ENCODE results near the gene GRHL1.
"Not testable (repeated sequence)": the region's sequence is repeated elsewhere in the genome, so short reads cannot be mapped to it uniquely, and the experiment has no call there.

Gene GRHL1

DNA sequence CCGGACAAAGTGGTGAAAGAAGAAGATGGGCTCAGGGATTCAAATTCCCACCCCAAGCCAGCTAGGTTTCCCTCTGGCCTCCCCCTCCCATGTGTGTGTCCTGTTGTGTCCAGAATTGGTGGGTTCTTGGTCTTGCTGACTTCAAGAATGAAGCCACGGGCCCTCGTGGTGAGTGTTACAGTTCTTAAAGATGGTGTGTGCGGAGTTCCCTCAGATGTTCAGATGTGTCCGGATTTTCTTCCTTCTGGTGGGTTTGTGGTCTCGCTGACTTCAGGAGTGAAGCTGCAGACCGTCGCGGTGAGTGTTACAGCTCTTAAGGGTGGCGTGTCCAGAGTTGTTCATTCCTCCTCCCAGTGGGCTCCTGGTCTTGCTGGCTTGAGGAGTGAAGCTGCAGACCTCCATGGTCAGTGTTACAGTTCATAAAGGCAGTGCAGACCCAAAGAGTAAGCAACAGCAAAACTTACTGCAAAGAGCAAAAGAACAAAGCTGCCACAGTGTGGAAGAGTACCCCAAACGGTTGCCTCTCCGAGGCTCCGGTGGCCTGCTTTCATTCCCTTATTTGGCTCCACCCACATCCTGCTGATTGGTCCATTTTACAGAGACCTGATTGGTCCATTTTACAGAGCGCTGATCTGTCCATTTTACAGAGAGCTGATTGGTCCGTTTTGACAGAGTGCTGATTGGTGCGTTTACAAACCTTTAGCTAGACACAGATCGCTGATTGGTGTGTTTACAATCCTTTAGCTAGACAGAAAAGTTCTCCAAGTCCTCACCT lies 54.2 kb downstream of the GRHL1 start:
- H3K9me3 ChIP-seq (ENCODE audit: control insufficient read depth in 5 of 5, low read length in 5 of 5), result no peaks in the 10 kb centered on the region
- peak overlapping the region; percentile 84 for H3K27ac ChIP-seq (ENCODE audit: low read depth, low read length)
- H3K4me1 ChIP-seq (ENCODE audit: control insufficient read depth in 5 of 5, insufficient read depth in 5 of 5, low read length in 5 of 5), result peaks cover 19 to 82% (median 69%) of the 10 kb centered on the region in 5 donors
- H3K4me3 ChIP-seq (ENCODE audit: low read depth in 1 of 5, low read length in 5 of 5), result no peak overlapping the region
- H3K9ac ChIP-seq (ENCODE audit: low read length in 5 of 5), result peak overlapping the region in 1 of 5 donors; percentile 74
- no peaks in the 10 kb centered on the region for H3K36me3 ChIP-seq (ENCODE audit: control insufficient read depth in 5 of 5, insufficient read depth in 5 of 5, low read length in 5 of 5)
- H3K27me3 ChIP-seq (ENCODE audit: control insufficient read depth in 5 of 5, insufficient read depth in 4 of 5, low read length in 5 of 5), result no peaks in the 10 kb centered on the region

DNA sequence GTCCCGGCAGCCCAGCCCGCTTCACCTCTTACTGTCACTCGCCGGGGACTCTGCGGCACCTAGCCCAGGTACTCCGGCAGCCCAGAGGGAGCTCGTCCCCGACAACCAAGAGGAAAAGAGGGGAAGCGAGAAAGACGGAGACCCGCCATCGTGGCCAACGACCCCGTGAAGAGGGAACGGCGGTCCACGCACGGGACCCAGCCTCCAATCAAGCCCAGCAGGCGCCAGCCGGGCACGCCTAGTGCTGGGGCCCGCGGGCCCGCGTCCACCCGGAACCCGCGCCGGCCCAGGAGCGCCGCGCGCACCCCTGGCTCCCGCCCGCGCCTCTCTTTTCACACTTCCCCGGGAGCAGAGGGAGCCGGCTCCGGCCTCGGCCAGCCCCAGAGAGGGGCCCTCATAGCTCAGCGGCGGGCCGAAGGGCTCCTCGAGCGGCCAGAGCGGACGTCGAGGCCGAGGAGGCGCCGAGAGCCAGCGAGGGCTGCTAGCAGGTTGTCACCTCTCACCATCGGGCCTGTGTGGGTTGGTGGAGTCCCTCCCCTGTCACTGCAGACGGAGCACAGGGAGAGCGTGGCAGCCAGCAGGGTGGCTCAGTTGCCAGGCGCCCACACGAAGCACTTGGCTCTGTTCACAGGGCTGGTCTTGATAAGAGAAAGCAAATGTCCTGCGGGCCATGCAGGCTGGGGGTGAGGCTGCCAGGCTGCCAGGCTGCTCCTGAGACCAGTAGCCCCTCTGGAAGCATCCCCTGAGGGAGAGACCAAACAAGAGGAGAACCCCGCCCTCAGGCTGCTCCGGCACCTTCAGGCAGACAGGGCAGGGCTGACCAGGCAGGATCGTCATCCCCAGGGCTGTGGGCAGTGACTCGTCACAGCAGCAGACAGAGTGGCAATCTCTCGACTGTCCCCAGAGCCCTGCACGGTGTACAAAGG lies 55.0 kb downstream of the GRHL1 start:
- Histone ChIP-seq H3K36me3 (ENCODE audit: control insufficient read depth in 5 of 5, insufficient read depth in 5 of 5, low read length in 5 of 5) (no peaks in the 10 kb centered on the region), H3K27me3 (ENCODE audit: control insufficient read depth in 5 of 5, insufficient read depth in 4 of 5, low read length in 5 of 5) (no peaks in the 10 kb centered on the region), H3K4me1 (ENCODE audit: control insufficient read depth in 5 of 5, insufficient read depth in 5 of 5, low read length in 5 of 5) (peaks cover 19 to 89% (median 73%) of the 10 kb centered on the region in 5 donors)

DNA sequence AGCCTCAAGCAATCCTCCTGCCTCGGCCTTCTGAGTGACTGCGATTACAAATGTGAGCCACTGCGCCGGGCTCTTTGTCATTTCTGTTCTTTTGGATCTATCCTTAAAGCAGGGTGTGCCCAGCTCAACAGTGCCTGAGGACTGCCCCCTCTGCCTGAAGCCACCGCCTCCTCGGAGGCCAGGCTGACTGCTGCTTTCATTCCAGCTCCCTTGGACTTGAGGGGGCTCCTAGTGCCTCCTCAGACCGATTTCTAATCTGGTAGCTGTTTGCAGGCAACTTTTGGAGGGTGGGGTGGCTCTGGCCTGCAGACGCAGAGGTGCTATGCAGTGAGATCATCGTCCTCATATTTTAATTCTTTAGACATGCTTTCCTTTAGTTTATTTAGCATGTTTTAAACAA lies 55.9 kb downstream of the GRHL1 start:
- no peak overlapping the region for H3K4me3 ChIP-seq (ENCODE audit: low read depth in 1 of 5, low read length in 5 of 5)
- no peaks in the 10 kb centered on the region for H3K27me3 ChIP-seq (ENCODE audit: control insufficient read depth in 5 of 5, insufficient read depth in 4 of 5, low read length in 5 of 5)
- H3K4me1 ChIP-seq (ENCODE audit: control insufficient read depth in 5 of 5, insufficient read depth in 5 of 5, low read length in 5 of 5), result peaks cover 19 to 86% (median 70%) of the 10 kb centered on the region in 5 donors
- peak overlapping the region; percentile 95 for H3K27ac ChIP-seq (ENCODE audit: low read depth, low read length)
- H3K9ac ChIP-seq (ENCODE audit: low read length in 5 of 5), result no peak overlapping the region
- H3K36me3 ChIP-seq (ENCODE audit: control insufficient read depth in 5 of 5, insufficient read depth in 5 of 5, low read length in 5 of 5), result no peaks in the 10 kb centered on the region
- no peaks in the 10 kb centered on the region for H3K9me3 ChIP-seq (ENCODE audit: control insufficient read depth in 5 of 5, low read length in 5 of 5)

More for the DNA sequence above, 55.0 kb downstream of the GRHL1 start:
- H3K4me3 ChIP-seq (ENCODE audit: low read depth in 1 of 5, low read length in 5 of 5), result peak overlapping the region in 1 of 5 donors; percentile 1
- peak overlapping the region; percentile 37 for H3K27ac ChIP-seq (ENCODE audit: low read depth, low read length)
- H3K9ac ChIP-seq (ENCODE audit: low read length in 5 of 5), result peak overlapping the region in 1 of 5 donors; percentile 24
- no peaks in the 10 kb centered on the region for H3K9me3 ChIP-seq (ENCODE audit: control insufficient read depth in 5 of 5, low read length in 5 of 5)

DNA sequence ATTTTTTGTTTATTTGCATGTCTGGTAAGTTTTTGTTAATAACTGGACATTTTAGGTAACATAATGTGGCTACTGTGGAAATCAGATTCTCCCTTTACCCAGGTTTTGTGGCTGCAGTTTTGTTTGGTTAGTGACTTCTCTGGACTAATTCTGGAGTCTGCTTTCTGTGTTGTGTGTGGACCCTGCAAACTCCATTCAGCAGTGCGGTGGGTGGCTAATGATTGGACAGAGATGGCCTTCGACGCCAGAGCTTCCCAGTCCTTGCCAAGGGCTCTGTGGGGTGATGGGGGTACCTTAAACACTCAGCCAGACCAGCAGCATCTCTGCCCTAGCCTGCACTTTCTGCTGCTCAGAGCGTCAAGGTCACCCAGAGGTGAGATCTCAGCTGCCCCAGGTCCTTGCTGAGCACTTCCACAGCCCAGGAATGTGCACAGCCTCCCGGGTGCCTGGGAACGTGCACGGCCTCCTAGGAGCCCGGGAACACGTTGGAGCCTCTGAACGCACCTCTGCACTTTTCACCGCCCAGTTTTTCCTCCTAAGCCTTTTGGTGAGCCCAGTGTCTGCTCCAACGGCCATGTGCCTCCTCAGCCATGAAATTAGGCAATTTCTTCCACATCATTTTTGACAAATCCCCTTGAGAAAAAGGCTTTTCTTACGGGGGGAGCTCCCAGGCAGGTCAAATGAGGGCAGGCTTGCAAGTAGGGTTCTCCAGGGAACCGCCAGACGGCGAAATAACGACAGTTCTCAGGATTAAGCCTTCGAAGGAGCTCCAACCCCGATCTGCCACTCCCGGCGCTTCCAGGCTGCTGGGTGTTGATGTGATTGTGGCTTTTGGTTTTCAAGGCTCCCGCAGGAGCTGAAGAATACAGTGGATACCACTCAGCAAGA lies 56.7 kb downstream of the GRHL1 start:
- Histone ChIP-seq H3K27me3 (ENCODE audit: control insufficient read depth in 5 of 5, insufficient read depth in 4 of 5, low read length in 5 of 5) (no peaks in the 10 kb centered on the region), H3K27ac (ENCODE audit: low read depth, low read length) (peak overlapping the region; percentile 95), H3K9me3 (ENCODE audit: control insufficient read depth in 5 of 5, low read length in 5 of 5) (no peaks in the 10 kb centered on the region), H3K36me3 (ENCODE audit: control insufficient read depth in 5 of 5, insufficient read depth in 5 of 5, low read length in 5 of 5) (no peaks in the 10 kb centered on the region), H3K4me1 (ENCODE audit: control insufficient read depth in 5 of 5, insufficient read depth in 5 of 5, low read length in 5 of 5) (peaks cover 19 to 79% (median 64%) of the 10 kb centered on the region in 5 donors), H3K4me3 (ENCODE audit: low read depth in 1 of 5, low read length in 5 of 5) (peak overlapping the region in 2 of 5 donors; percentile 17 to 57), H3K9ac (ENCODE audit: low read length in 5 of 5) (peak overlapping the region; percentile 26 to 78 (median 54))

DNA sequence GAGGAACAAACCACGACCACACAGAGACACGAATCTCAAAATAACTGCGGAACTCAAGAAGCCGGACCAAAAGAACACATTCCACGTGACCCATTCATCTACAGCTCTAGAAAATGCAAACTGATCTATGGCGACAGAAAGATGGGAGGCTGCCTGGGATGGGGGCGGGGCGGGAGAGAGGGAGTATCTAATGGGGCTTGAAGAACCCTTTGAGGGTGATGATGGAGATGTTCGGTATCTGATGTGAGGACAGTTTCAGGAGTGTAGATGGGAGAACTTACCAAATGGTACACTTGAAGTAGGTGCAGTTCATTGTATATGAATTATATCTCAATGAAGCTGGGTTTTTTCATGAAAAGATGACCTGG lies 57.3 kb downstream of the GRHL1 start:
- Histone ChIP-seq H3K4me1 (ENCODE audit: control insufficient read depth in 5 of 5, insufficient read depth in 5 of 5, low read length in 5 of 5) (peaks cover 18 to 76% (median 60%) of the 10 kb centered on the region in 5 donors), H3K9me3 (ENCODE audit: control insufficient read depth in 5 of 5, low read length in 5 of 5) (no peaks in the 10 kb centered on the region), H3K4me3 (ENCODE audit: low read depth in 1 of 5, low read length in 5 of 5) (peak overlapping the region; percentile 13 to 57 (median 27)), H3K36me3 (ENCODE audit: control insufficient read depth in 5 of 5, insufficient read depth in 5 of 5, low read length in 5 of 5) (no peaks in the 10 kb centered on the region), H3K27ac (ENCODE audit: low read depth, low read length) (peak overlapping the region; percentile 95), H3K27me3 (ENCODE audit: control insufficient read depth in 5 of 5, insufficient read depth in 4 of 5, low read length in 5 of 5) (no peaks in the 10 kb centered on the region), H3K9ac (ENCODE audit: low read length in 5 of 5) (peak overlapping the region; percentile 26 to 78 (median 52))

DNA sequence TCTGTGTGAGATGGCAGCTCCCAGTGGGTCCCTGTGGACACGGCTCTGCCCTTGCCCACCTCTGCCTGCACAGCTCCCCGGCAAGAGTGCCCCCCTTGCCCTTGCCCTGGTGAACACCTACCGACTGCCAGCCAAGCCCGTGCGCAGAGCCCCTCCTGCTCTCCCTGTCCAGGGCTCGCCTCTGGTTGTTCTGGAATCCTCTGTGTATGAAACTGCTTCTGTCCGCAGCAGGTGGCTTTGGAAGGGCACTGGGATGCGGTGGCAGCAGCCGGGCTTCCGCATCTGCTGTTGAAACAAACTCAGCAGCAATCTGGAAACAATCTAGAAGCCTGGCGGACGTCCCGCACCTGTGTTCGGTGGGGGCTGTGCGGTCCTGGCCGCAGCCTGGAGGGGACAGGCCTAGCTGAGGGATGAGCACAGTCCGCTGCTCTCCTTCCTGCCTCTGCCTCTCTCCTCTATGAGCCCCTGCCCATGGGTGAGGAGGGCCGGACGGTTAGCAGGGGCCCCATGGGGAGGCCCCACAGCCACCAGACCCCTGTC lies 57.8 kb downstream of the GRHL1 start:
- Histone ChIP-seq H3K9me3 (ENCODE audit: control insufficient read depth in 5 of 5, low read length in 5 of 5) (no peaks in the 10 kb centered on the region), H3K4me1 (ENCODE audit: control insufficient read depth in 5 of 5, insufficient read depth in 5 of 5, low read length in 5 of 5) (peaks cover 16 to 70% (median 55%) of the 10 kb centered on the region in 5 donors), H3K36me3 (ENCODE audit: control insufficient read depth in 5 of 5, insufficient read depth in 5 of 5, low read length in 5 of 5) (no peaks in the 10 kb centered on the region), H3K27ac (ENCODE audit: low read depth, low read length) (peak overlapping the region; percentile 95), H3K27me3 (ENCODE audit: control insufficient read depth in 5 of 5, insufficient read depth in 4 of 5, low read length in 5 of 5) (no peaks in the 10 kb centered on the region), H3K9ac (ENCODE audit: low read length in 5 of 5) (peak overlapping the region in 4 of 5 donors; percentile 46 to 78 (median 63)), H3K4me3 (ENCODE audit: low read depth in 1 of 5, low read length in 5 of 5) (peak overlapping the region; percentile 13 to 57 (median 27))

DNA sequence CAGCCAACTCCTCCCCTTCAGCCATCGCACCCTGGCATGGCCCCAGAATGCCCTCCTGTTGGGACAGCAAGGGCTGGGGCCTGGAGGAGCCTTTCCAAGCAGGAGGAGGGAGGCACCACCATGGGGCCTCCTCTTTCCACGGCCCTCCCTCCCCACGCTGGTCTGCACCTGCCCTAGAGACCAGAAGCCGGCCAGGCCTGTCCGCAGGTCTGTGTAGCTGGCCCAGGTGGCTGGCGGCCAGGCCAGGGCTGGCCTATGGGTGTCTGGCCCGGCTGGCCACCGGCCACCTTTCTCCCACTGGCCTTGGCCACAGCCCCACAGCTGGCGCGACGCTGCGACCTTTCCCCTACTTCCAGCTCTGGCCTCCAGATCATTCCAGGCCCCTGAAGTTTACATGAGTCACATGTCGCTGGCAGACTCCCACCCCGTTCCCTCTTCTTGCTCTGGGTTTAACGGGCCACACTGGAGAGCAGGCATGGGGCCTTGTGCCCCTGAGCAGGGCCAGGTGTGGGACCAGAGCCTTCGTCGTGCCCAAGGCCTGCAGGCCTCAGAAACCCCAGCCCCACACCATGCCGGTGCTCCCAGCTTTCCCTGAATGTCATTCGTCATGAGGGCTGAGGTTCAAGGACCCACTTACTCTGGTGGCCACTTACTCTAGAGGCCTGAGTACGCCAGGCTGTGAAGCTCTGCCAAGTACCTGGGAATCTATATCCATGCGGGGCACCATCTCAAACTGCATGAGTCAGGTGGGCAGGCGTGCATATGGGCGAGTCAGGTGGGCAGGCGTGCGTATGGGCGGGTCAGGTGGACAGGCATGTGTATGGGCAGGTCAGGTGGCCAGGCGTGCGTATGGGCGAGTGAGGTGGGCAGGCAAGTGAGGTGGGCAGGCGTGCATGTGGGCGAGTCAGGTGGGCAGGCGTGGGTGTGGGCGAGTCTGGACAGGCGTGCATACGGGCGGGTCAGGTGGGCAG lies 58.6 kb downstream of the GRHL1 start:
- H3K4me3 ChIP-seq (ENCODE audit: low read depth in 1 of 5, low read length in 5 of 5), result peak overlapping the region in 2 of 5 donors; percentile 39 to 57
- no peaks in the 10 kb centered on the region for H3K9me3 ChIP-seq (ENCODE audit: control insufficient read depth in 5 of 5, low read length in 5 of 5)
- peaks cover 16 to 63% (median 47%) of the 10 kb centered on the region in 5 donors for H3K4me1 ChIP-seq (ENCODE audit: control insufficient read depth in 5 of 5, insufficient read depth in 5 of 5, low read length in 5 of 5)
- peak overlapping the region in 4 of 5 donors; percentile 46 to 79 (median 76) for H3K9ac ChIP-seq (ENCODE audit: low read length in 5 of 5)
- no peaks in the 10 kb centered on the region for H3K27me3 ChIP-seq (ENCODE audit: control insufficient read depth in 5 of 5, insufficient read depth in 4 of 5, low read length in 5 of 5)
- H3K27ac ChIP-seq (ENCODE audit: low read depth, low read length), result peak overlapping the region; percentile 95
- no peaks in the 10 kb centered on the region for H3K36me3 ChIP-seq (ENCODE audit: control insufficient read depth in 5 of 5, insufficient read depth in 5 of 5, low read length in 5 of 5)

DNA sequence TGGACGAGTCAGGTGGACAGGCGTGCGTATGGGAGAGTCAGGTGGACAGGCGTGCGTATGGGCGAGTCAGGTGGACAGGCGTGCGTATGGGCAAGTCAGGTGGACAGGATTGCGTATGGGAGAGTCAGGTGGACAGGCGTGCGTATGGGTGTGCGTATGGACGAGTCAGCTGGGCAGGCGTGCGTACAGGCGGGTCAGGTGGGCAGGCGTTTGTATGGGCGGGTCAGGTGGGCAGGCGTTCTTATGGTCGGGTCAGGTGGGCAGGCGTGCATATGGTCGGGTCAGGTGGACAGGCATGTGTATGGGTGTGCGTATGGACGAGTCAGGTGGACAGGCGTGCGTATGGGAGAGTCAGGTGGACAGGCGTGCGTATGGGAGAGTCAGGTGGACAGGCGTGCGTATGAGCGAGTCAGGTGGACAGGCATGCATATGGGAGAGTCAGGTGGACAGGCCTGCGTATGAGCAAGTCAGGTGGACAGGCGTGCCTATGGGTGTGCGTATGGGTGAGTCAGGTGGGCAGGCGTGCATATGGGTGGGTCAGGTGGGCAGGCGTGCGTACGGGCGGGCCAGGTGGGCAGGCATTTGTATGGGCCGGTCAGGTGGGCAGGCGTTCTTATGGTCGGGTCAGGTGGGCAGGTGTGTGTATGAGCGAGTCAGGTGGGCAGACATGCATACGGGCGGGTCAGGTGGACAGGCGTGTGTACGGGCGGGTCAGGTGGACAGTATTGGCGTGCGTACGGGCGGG lies 59.5 kb downstream of the GRHL1 start:
- H3K4me3 ChIP-seq (ENCODE audit: low read depth in 1 of 5, low read length in 5 of 5); H3K9ac ChIP-seq (ENCODE audit: low read length in 5 of 5); H3K36me3 ChIP-seq (ENCODE audit: control insufficient read depth in 5 of 5, insufficient read depth in 5 of 5, low read length in 5 of 5); H3K27ac ChIP-seq (ENCODE audit: low read depth, low read length); H3K9me3 ChIP-seq (ENCODE audit: control insufficient read depth in 5 of 5, low read length in 5 of 5); H3K27me3 ChIP-seq (ENCODE audit: control insufficient read depth in 5 of 5, insufficient read depth in 4 of 5, low read length in 5 of 5): not testable (repeated sequence)
- peaks cover 16 to 59% (median 46%) of the 10 kb centered on the region in 5 donors for H3K4me1 ChIP-seq (ENCODE audit: control insufficient read depth in 5 of 5, insufficient read depth in 5 of 5, low read length in 5 of 5)

All from subcutaneous abdominal adipose tissue (tissue), 5 donors.